EL (cell line): Measurements from ENCODE around the gene ZNF507.
"Not testable (repeated sequence)": the region's sequence is repeated elsewhere in the genome, so short reads cannot be mapped to it uniquely, and the experiment has no call there.

Experiments used
- DNase-seq: peaks from one replicate; pipeline ENCODE4 v3.0.0-alpha.2; 2016

ZNF507 gene

DNA sequence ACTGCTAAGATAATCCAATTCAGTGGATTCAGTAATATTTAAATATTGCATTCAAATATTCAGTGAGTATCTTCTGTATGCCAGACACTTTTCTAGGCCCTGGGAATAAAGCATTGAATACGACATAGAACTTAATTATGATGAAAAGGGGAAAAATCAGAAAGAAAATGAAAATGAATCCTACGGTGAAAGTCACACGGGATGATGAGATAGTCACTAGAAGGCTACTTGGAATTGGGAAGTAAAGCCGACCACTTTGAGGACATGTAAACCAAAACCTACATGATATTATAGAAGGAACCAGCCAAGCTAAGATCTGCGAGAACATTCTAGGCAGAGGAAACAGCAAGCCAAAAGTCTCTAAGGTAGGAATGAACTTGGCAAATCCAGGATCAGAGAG lies 70.3 kb downstream of the ZNF507 start:
- no peak for DNase-seq

DNA sequence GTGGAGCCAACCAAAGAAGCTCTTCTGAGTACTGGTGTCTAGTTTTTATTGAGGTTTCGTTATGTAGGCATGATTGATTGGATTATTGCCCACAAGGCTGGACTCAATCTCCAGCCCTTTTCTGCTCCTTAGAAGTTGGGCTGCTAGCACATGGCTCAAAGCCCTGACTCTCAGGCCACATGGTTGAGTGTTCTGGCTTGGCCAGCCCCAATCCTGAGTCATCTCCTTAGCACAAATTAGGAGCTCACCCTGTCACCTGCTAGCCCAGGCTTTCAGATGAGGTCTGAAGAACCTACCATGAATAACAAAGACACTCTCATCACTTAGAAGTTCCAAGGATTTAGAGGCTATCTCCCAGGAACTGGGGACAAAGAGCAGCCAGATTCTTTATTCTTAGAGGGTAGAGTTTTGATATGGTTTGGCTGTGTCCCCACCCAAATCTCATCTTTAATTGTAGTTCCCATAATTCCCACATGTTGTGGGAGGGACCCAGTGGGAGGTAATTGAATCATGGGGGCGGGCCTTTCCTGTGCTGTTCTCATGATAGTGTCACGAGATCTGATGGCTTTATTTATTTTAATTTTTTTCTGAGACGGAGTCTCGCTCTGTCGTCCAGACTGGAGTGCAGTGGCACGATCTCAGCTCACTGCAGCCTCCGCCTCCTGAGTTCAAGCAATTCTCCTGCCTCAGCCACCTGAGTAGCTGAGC lies 71.5 kb downstream of the ZNF507 start:
- peak; percentile 15 for DNase-seq

DNA sequence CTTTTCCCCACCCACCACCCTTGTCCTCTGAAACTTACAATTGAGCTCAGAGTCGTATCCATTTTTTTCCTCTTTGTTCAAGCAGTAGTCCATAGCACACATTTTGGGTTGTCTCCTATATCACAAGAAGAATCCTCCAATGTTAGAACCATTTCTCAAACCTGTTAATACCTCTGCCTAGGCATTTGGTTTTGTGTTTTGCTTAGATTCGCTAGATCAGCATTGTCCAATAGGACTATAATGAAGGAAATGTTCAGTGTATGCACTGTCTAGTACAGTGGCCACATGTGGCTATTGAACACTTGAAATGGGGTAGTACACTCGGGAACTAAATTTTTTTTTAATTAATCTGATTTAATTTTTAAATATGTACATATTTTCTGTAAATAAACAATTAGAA lies 72.7 kb downstream of the ZNF507 start:
- no peak for DNase-seq

DNA sequence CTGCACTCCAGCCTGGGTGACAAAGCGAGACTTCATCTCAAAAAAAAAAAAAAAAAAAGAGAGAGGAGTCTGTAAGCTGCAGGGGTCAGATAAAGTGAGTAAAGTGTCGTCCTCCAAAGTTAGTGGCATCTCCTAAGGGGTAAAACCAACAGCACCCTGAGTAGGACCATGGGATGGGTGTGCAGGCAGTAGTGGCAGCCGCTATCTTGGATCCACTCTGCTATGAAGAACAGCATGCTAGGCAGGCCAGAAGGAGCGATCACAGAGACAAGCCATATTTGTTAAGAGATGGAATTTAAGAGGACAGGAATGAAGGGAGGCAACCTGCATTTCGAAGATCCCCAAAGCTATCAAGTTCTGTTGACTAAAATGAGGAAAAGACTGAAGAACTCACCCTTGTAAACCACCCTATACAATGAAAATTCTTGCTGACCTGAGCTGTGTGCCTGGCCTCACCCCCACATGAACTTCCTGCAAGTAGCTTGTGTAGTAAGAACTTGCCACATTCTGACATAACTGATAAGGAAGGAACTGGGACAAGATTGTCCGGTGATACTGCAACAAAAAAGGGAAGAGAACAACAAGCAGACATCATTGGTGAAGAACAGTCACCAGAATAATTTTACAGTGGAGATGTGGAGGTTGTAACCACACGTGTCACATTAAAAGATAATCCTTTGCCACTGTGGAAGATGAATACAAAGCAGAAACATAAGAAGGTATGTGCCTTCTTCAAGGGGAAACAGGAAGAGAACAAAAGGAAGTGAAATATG lies 76.4 kb downstream of the ZNF507 start:
- DNase-seq: no peak

DNA sequence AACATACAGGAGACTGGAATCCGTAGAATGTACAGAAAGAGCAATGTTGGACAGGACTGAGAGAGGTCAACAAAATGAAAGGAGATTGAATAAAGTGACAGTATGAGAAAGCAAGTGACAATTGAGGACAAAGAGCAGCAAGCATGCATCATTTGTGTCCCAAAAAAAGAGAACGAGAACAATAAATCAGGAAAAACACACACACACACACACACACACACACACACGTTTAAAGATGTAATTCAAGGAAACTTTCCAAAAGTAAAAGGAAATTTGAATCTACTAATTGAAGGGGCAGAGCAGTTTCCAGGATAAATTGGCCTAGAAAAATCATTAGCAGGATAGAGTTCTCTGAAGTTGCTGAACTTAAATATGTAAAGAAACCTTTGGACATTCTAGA lies 77.0 kb downstream of the ZNF507 start:
- DNase-seq: no peak

DNA sequence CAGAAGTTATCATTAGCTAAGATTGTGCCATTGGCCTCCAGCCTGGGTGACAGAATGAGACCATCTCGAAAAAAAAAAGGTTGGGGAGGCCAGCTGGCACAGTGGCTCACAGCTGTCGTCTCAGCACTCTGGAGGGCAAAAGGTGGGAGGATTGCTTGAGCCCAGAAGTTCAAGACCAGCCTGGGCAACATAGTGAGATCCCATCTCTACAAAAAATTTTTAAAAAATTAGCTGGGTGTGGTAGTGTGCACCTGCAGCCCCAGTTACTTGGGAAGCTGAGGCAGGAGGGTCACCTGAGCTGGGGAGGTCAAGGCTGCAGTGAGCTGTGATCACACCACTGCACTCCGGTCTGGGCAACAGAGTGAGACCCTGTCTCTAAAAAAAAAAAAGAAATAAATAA lies 78.5 kb downstream of the ZNF507 start:
- DNase-seq: not testable (repeated sequence)

DNA sequence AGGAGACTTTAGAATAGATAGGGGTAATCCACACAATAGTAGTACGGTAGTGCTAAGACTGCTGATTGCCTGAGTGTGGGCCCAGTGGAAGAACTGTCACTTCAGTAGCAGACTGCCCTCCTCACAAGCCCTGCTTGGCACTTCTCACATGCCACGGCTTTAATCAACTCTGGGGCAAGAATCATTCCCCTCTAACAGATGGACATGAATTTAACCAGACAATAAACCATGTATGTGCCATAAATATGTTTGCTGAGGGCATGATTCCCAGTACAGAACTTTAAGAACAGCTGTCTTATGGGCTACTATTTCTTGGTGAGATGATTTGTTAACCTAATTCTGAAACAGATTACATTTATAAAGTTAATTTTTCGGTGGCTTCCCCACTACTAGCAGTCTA lies 82.1 kb downstream of the ZNF507 start:
- no peak for DNase-seq

DNA sequence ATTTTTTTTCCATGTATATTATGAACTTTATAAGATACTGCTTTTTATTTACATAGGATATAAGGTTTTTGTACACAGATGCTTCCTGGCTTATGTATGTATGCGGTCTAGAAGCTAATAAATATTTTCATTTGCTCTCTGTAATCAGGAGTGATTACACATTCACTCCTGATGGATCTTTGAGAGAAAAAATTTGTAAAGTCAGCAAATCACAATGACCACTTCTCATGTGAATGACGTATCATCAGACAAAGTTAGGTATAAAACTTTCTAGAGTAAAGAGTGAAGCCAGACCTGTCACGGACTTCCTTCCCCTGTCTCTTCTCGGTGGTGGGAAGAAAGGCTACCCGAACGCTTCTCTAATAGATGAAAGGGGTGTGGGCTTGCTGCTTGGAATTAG lies 91.3 kb downstream of the ZNF507 start:
- no peak for DNase-seq

DNA sequence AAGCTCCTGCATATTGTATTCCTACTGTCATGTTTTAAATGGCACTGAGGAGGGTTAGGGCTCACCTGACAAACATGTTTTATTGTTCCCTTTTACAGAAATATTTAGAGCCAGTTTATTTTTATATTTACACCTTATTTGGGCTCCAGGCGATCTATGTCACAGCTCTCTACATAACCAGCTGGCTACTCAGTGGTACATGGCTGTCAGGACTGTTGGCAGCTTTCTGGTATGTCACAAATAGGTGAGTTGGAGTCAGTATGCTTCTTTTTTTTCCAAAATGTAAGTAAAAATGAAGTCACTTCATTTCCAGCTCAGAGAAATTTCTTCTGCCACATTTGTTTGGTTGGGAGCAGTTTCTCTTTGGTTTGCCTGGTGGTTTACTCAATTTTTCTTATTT lies 91.7 kb downstream of the ZNF507 start:
- no peak for DNase-seq
